Body of pancreas (tissue), 4 donors: ENCODE measurements around the gene RNF213.

ENCODE experiments used
- CTCF ChIP-seq, 7 experiments: fragments of 450-650 bp in 4 of 7; fragments of 200-600 bp in 3 of 7; sonication (generic) in 3 of 7; IDR thresholded peaks; one replicate each; pipeline ENCODE4 v1.5.1; 2016 to 2019; ENCODE audit warnings: antibody characterized with exemption in 7 of 7
- POLR2A ChIP-seq, 3 donors: fragments of 450-650 bp; IDR thresholded peaks; one replicate each; pipeline ENCODE4 v1.6.1; 2016; ENCODE audit warnings: antibody characterized with exemption in 3 of 3, mild to moderate bottlenecking in 2 of 3

DNA sequence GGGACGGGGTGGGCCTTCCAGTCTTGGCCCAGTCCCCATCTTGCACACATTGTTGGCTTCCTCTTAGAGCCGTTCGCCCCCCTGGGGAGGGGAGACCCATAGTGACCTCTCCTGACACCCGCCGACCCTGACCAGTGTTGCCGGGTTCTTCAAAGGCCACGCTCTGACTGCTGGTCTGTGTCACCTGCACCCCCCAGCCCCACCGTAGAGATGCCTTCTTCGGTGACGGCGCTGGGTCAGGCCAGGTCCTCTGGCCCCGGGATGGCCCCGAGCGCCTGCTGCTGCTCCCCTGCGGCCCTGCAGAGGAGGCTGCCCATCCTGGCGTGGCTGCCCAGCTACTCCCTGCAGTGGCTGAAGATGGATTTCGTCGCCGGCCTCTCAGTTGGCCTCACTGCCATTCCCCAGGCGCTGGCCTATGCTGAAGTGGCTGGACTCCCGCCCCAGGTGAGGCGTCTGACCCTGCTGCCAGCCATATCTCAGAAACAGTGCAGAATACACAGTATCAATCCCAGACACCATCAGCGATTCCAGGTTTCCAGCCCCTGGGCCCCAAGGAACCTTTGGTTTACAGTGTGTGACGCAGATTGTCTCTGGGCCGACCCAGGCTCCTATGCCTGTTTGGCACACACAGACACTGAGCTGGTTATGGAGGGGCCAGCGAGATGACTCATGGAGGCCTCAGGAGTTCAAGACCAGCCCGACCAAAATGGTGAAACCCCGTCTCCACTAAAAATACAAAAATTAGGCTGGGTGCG is 39.1 kb upstream of the RNF213 start:
- TF ChIP-seq CTCF (IDR thresholded peaks at IDR 0.05) = no peak
- TF ChIP-seq POLR2A (IDR thresholded peaks at IDR 0.05) = no peak
